HuH-7 (cell line): ENCODE data around the gene ZNF534.
"Not testable (repeated sequence)": the region's sequence is repeated elsewhere in the genome, so short reads cannot be mapped to it uniquely, and the experiment has no call there.

ENCODE experiments used
- DNase-seq: peaks from one replicate; pipeline ENCODE4 v3.0.0; 2011; ENCODE audit warnings: low spot score

The ZNF534 gene

GRCh38 chr19:52498571-52498970 is 69.6 kb downstream of the ZNF534 start:
- DNase-seq, result no peak

- not testable (repeated sequence) for DNase-seq
Measured at GRCh38 chr19:52500474-52500873, 71.5 kb downstream of the ZNF534 start.

GRCh38 chr19:52500991-52501390 is 72.0 kb downstream of the ZNF534 start:
- DNase-seq, result not testable (repeated sequence)
